Measurements from ENCODE around the gene DRC7. TPM values are rescaled to one million over a fixed set of nuclear protein-coding genes. Genes with fewer than 3 reads are reported as not detected.

Gene DRC7
- polyA plus RNA-seq, 1 of the 3 experiments (the other 2 are of a cell fraction) = 0.58 TPM

DNA sequence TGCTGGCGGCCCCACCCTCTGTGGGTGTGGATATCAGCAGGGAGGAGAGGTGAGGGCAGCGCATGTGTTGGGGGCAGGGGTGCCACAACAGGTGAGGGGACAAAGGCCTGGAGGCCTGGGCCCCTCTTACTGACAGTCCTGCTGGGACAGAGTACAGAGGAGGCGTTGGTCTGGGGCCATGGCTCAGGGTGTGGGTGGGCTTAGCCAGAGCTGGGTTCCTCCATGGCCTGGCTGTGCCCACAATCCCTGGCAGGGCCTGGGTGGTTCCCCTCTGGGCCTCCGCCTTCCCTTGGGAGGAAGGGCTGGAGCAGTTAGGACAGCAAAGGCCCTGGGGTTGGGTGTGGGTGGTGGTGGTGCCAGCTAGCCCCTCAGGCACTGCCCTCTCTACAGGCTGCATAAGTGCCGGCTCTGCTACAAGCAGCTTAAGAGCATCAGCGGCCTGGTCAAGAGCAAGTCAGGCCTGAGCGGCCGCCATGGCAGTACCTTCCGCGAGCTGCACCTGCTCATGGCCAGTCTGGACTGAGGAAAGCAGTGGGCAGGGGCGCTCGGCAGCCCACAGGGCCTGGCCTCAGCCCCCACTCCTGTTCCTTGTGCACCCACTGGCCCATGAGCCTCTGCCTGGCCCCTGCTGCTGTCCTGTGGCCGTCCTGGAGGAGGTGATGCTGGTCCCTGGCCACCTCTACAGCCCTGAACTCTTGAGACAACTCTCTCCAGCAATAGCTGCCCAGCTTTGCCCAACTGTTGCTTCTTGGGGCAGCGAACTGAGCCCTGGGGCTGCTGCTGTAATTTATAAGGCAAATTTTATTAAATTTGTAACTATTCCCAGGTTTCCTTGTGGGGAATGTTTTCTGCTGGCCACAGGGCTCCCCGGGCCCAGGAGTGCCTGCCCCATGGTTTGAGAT, 62.1 kb downstream of the DRC7 start:
- H4K20me1 ChIP-seq (ENCODE audit: insufficient read depth) = 0 out of 2 replicates have a peak, but pooled peaks cover 2% of the 10 kb centered on the region
- TF ChIP-seq TAF1 (IDR thresholded peaks at IDR 0.05; ENCODE audit: borderline replicate concordance, low read depth, low read length) (no peak), YY1 (IDR thresholded peaks at IDR 0.05; ENCODE audit: low read depth) (no peak), NFIC (IDR thresholded peaks at IDR 0.05; ENCODE audit: borderline replicate concordance) (no peak)
- peaks cover 0 to 58% of the 10 kb centered on the region in 2 experiments for H3K36me3 ChIP-seq (replicated peaks in 1 of 2; ENCODE audit: control insufficient read depth in 1 of 2, insufficient read depth in 2 of 2, low read length in 1 of 2)
- no peak for DNase-seq
- H3K9me3 ChIP-seq = no peaks in the 10 kb centered on the region
- CTCF ChIA-PET = interaction anchor here (0.7 to 4.8 kb wide), 39 partner anchors 8 to 369 kb away, joined by 3 to 57 read pairs (median 4); partner anchors contain the start of gene USB1
- no peaks in the 10 kb centered on the region for H3K4me1 ChIP-seq (ENCODE audit: control insufficient read depth in 1 of 2, insufficient read depth in 2 of 2, low read depth in 1 of 2, low read length in 1 of 2)
- H3K9me2 ChIP-seq = no peaks in the 10 kb centered on the region
- no peak overlapping the region for H3K4me2 ChIP-seq
- no peak overlapping the region for H3K9ac ChIP-seq
- POLR2A ChIA-PET = no interaction called here
- H3K27me3 ChIP-seq (ENCODE audit: insufficient read depth) = no peaks in the 10 kb centered on the region
- no peak overlapping the region for H2AFZ ChIP-seq (ENCODE audit: low read depth)
- 69% methylated on average over 4 of the region's 15 CpGs for WGBS (ENCODE audit: low lambda C conversion rate)
- no peak overlapping the region for H3K27ac ChIP-seq (ENCODE audit: low read depth in 2 of 2, low read length in 1 of 2)
- peaks cover 6% of the 10 kb centered on the region for H3F3A ChIP-seq (replicated peaks; ENCODE audit: insufficient read depth)
- peak overlapping the region in 1 of 2 experiments; percentile 17; a peak in 1 of 4 replicates for H3K4me3 ChIP-seq (ENCODE audit: low read depth in 2 of 2, low read length in 1 of 2)
- no peaks in the 10 kb centered on the region for H3K79me2 ChIP-seq (ENCODE audit: insufficient read depth)

DNA sequence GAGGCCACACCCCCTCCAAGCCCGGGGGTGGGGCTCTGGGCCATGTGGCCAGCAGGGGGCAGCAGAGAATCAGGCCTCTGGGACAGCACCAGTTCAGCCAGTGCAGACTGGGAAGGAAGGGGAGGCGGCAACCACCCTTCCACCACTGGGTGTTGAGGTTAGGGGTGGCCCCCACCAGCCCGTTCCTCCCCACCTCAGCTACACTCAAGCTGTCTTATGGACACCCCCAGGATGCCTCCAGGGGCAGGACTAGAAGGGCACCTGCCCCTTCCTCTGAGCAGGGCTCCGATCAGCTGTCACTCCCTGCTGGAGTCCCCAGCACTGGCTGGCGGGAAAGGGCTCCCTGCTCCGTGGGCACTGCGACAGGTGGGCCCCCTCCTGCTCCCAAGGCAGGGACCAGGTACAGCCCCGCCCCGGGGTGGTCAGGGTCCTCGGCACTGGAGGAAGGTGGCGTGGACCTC, 62.8 kb downstream of the DRC7 start:
- Histone ChIP-seq H3K79me2 (ENCODE audit: insufficient read depth) (no peaks in the 10 kb centered on the region), H3K4me1 (ENCODE audit: control insufficient read depth in 1 of 2, insufficient read depth in 2 of 2, low read depth in 1 of 2, low read length in 1 of 2) (no peaks in the 10 kb centered on the region), H3K4me3 (ENCODE audit: low read depth in 2 of 2, low read length in 1 of 2) (peak overlapping the region in 1 of 2 experiments; percentile 17; a peak in 1 of 4 replicates), H3K36me3 (replicated peaks in 1 of 2; ENCODE audit: control insufficient read depth in 1 of 2, insufficient read depth in 2 of 2, low read length in 1 of 2) (peaks cover 0 to 54% of the 10 kb centered on the region in 2 experiments), H3K27me3 (ENCODE audit: insufficient read depth) (no peaks in the 10 kb centered on the region), H3K9me3 (no peaks in the 10 kb centered on the region), H2AFZ (ENCODE audit: low read depth) (no peak overlapping the region), H3K27ac (ENCODE audit: low read depth in 2 of 2, low read length in 1 of 2) (no peak overlapping the region), H4K20me1 (ENCODE audit: insufficient read depth) (0 out of 2 replicates have a peak, but pooled peaks cover 2% of the 10 kb centered on the region), H3F3A (replicated peaks; ENCODE audit: insufficient read depth) (peaks cover 6% of the 10 kb centered on the region), H3K4me2 (no peak overlapping the region), H3K9me2 (no peaks in the 10 kb centered on the region), H3K9ac (no peak overlapping the region)
- TF ChIP-seq, protein P1, sequence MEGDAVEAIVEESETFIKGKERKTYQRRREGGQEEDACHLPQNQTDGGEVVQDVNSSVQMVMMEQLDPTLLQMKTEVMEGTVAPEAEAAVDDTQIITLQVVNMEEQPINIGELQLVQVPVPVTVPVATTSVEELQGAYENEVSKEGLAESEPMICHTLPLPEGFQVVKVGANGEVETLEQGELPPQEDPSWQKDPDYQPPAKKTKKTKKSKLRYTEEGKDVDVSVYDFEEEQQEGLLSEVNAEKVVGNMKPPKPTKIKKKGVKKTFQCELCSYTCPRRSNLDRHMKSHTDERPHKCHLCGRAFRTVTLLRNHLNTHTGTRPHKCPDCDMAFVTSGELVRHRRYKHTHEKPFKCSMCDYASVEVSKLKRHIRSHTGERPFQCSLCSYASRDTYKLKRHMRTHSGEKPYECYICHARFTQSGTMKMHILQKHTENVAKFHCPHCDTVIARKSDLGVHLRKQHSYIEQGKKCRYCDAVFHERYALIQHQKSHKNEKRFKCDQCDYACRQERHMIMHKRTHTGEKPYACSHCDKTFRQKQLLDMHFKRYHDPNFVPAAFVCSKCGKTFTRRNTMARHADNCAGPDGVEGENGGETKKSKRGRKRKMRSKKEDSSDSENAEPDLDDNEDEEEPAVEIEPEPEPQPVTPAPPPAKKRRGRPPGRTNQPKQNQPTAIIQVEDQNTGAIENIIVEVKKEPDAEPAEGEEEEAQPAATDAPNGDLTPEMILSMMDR (IDR thresholded peaks at IDR 0.05) = peak; percentile 92
- no peak for TF ChIP-seq TEAD4 (IDR thresholded peaks at IDR 0.05; ENCODE audit: borderline replicate concordance, insufficient read depth)
- TF ChIP-seq SMC3 (IDR thresholded peaks at IDR 0.05; ENCODE audit: low read depth, low read length) = peak; percentile 85
- no peak for TF ChIP-seq FOSL2 (IDR thresholded peaks at IDR 0.05; ENCODE audit: borderline replicate concordance, low read depth)
- TF ChIP-seq ELF1 (IDR thresholded peaks at IDR 0.05) = no peak
- TF ChIP-seq RAD21 (IDR thresholded peaks at IDR 0.05; ENCODE audit: low read length) = peak; percentile 84
- 80% methylated on average over 2 of the region's 11 CpGs for WGBS (ENCODE audit: low lambda C conversion rate)
- POLR2A ChIA-PET = no interaction called here
- CTCF ChIA-PET = interaction anchor here (0.5 to 4.8 kb wide), 43 partner anchors 8 to 561 kb away, joined by 3 to 57 read pairs (median 4); partner anchors contain the start of gene KATNB1
- DNase-seq = peak; percentile 97
